NT2/D1 (cell line): Measurements from ENCODE around the gene TKT.
"Not testable (repeated sequence)": the region's sequence is repeated elsewhere in the genome, so short reads cannot be mapped to it uniquely, and the experiment has no call there.

Source experiments
- DNase-seq: peaks from one replicate; pipeline ENCODE4 v3.0.0-alpha.2; 2011; ENCODE audit warnings: low read depth, low spot score
- H3K27me3 ChIP-seq: 2 replicates; pipeline ENCODE4 v1.6.0; 2011; ENCODE audit warnings: mild to moderate bottlenecking; ENCODE audit not compliant: insufficient read length, insufficient read depth
- H3K36me3 ChIP-seq: 2 replicates; pipeline ENCODE4 v1.6.1; 2011; ENCODE audit warnings: mild to moderate bottlenecking, low read length, mixed read lengths; ENCODE audit not compliant: insufficient read depth, insufficient read length
- H3K4me1 ChIP-seq: 2 replicates; pipeline ENCODE4 v1.5.1; 2011; ENCODE audit not compliant: insufficient read depth, insufficient read length
- H3K4me3 ChIP-seq: 2 replicates; pipeline ENCODE4 v1.5.1; 2011; ENCODE audit warnings: low read depth; ENCODE audit not compliant: insufficient read length
- H3K9ac ChIP-seq: 2 replicates; pipeline ENCODE4 v1.6.0; 2011; ENCODE audit warnings: low read depth; ENCODE audit not compliant: insufficient read length
- H3K9me3 ChIP-seq: 2 replicates; pipeline ENCODE4 v1.5.1; 2011; ENCODE audit warnings: mild to moderate bottlenecking, low read length; ENCODE audit not compliant: insufficient read depth
- SUZ12 ChIP-seq: IDR thresholded peaks from 2 replicates; pipeline ENCODE4 v1.6.1; 2011; ENCODE audit not compliant: insufficient read length, insufficient read depth; ENCODE audit errors: extremely low read depth
- YY1 ChIP-seq: IDR thresholded peaks from 2 replicates; pipeline ENCODE4 v1.6.1; 2011; ENCODE audit not compliant: insufficient read length, insufficient read depth
- ZNF274 ChIP-seq: IDR thresholded peaks from 2 replicates; pipeline ENCODE4 v1.6.1; 2011; ENCODE audit warnings: mild to moderate bottlenecking, low read depth, low read length

Gene TKT

GRCh38 chr3:53253707-53254508 is 1.9 kb downstream of the TKT start:
- peaks cover 52% of the 10 kb centered on the region for H3K36me3 ChIP-seq
- H3K4me1 ChIP-seq, result peaks cover 36% of the 10 kb centered on the region
- H3K9me3 ChIP-seq, result no peaks in the 10 kb centered on the region
- H3K9ac ChIP-seq, result peak overlapping the region; percentile 99
- H3K27me3 ChIP-seq, result no peaks in the 10 kb centered on the region
- TF ChIP-seq YY1, result no peak
- TF ChIP-seq ZNF274, result no peak
- TF ChIP-seq SUZ12, result no peak
- peak overlapping the region; percentile 91 for H3K4me3 ChIP-seq
- DNase-seq, result no peak

DNA sequence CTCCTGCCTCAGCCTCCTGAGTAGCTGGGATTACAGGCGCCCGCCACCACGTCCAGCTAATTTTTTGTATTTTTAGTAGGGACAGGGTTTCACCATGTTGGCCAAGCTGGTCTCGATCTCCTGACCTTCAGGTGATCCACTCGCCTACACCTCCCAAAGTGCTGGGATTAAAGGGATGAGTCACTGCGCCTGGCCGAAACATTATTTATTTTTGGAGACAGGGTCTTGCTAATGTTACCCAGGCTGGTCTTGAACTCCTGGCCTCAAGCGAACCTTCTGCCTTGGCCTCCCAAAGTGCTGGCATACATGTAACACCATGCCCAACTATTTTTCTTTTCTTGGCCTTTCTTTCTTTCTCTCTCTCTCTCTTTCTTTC is 2.9 kb downstream of the TKT start:
- not testable (repeated sequence) for DNase-seq, H3K27me3 ChIP-seq, H3K9me3 ChIP-seq
- H3K9ac ChIP-seq, result peak overlapping the region; percentile 99
- peak overlapping the region; percentile 91 for H3K4me3 ChIP-seq
- peaks cover 60% of the 10 kb centered on the region for H3K36me3 ChIP-seq
- H3K4me1 ChIP-seq, result peaks cover 29% of the 10 kb centered on the region

DNA sequence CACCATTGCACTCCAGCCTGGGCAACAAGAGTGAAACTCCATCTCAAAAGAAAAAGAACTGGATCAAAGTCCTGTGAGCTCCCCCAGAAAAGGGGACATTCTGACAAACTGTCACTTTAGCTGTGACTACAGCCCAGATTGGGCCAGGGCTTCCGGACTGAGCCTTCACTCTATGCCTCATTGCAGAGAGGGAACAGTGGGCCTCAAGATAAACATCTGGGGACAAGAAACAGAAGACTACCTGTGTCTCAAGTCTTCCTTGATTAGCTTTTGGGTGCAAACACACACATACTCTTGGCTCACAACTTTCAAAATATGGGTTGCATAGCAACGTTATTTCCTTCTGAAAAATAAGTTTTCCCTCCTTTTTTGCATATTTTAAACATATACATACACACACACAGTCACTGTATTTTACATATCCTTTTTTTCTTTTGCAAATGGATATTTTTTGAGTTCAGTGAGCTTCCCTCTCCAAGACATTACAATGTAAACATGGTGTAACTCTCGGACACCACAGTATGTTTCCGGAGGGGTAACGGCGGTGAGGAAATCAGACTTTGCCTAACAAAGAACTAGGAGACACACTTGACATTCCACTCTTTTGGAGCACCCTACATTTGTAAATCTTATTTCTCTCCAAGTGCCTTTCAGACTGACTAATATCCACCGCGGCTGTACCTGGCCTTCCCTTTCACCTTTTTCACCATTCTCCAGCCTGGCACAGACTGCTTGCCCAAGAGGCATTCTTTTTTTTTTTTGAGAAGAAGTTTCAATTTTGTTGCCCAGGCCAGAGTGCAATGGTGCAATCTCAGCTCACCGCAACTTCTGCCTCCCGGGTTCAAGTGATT is 3.5 kb downstream of the TKT start:
- no peaks in the 10 kb centered on the region for H3K9me3 ChIP-seq
- DNase-seq, result no peak
- H3K4me1 ChIP-seq, result peaks cover 26% of the 10 kb centered on the region
- peaks cover 65% of the 10 kb centered on the region for H3K36me3 ChIP-seq
- no peak overlapping the region for H3K9ac ChIP-seq
- peak overlapping the region; percentile 91 for H3K4me3 ChIP-seq
- no peaks in the 10 kb centered on the region for H3K27me3 ChIP-seq
- no peak for TF ChIP-seq YY1
- TF ChIP-seq SUZ12, result no peak
- TF ChIP-seq ZNF274, result no peak

- no peak for TF ChIP-seq YY1
- no peak for TF ChIP-seq ZNF274
- TF ChIP-seq SUZ12, result no peak
- Histone ChIP-seq H3K4me1 (peaks cover 20% of the 10 kb centered on the region), H3K27me3 (no peaks in the 10 kb centered on the region), H3K36me3 (peaks cover 67% of the 10 kb centered on the region), H3K4me3 (no peak overlapping the region), H3K9me3 (no peaks in the 10 kb centered on the region), H3K9ac (peak overlapping the region; percentile 47)
- no peak for DNase-seq
These were observed 4.8 kb downstream of the TKT start for GRCh38 chr3:53250881-53251605.

GRCh38 chr3:53250453-53250852 is 5.4 kb downstream of the TKT start:
- DNase-seq, result no peak
- Histone ChIP-seq H3K4me1 (peaks cover 20% of the 10 kb centered on the region), H3K36me3 (peaks cover 69% of the 10 kb centered on the region), H3K27me3 (no peaks in the 10 kb centered on the region), H3K9ac (peak overlapping the region; percentile 21), H3K4me3 (no peak overlapping the region), H3K9me3 (no peaks in the 10 kb centered on the region)
- no peak for TF ChIP-seq SUZ12

DNA sequence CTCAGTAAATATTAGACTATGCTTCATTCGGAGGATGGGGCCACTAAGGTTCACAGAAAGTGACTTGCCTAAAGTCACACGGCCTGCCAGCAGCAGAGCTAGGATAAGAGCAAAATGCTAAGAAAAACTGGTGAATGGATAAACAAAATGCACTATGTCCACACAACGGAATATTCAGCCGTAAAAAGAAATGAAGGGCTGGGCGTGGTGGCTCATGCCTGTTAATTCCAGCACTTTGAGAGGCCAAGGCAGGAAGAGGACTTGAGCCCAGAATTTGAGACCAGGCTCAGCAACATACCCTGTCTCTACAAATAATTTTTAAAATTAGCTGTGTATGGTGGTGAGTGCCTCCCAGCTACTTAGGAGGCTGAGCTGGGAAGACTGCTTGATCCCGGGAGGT is 7.7 kb downstream of the TKT start:
- no peak overlapping the region for H3K4me3 ChIP-seq
- no peaks in the 10 kb centered on the region for H3K27me3 ChIP-seq
- no peak for DNase-seq
- H3K9ac ChIP-seq, result no peak overlapping the region
- H3K4me1 ChIP-seq, result peaks cover 35% of the 10 kb centered on the region
- TF ChIP-seq SUZ12 (no peak), YY1 (no peak), ZNF274 (no peak)
- peaks cover 67% of the 10 kb centered on the region for H3K36me3 ChIP-seq
- H3K9me3 ChIP-seq, result no peaks in the 10 kb centered on the region

GRCh38 chr3:53247619-53248018 is 8.2 kb downstream of the TKT start:
- Histone ChIP-seq H3K27me3 (no peaks in the 10 kb centered on the region), H3K36me3 (peaks cover 69% of the 10 kb centered on the region), H3K4me1 (peaks cover 37% of the 10 kb centered on the region), H3K9me3 (no peaks in the 10 kb centered on the region), H3K9ac (no peak overlapping the region), H3K4me3 (no peak overlapping the region)
- no peak for TF ChIP-seq YY1
- TF ChIP-seq SUZ12, result no peak
- no peak for TF ChIP-seq ZNF274
- no peak for DNase-seq
